ENCODE measurements around the gene PLXNA4. TPM values are rescaled to one million over a fixed set of nuclear protein-coding genes. Genes with fewer than 3 reads are reported as not detected.

PLXNA4 gene
- total RNA-seq, 1 experiment from 2014 or later, result 1.0 TPM

DNA sequence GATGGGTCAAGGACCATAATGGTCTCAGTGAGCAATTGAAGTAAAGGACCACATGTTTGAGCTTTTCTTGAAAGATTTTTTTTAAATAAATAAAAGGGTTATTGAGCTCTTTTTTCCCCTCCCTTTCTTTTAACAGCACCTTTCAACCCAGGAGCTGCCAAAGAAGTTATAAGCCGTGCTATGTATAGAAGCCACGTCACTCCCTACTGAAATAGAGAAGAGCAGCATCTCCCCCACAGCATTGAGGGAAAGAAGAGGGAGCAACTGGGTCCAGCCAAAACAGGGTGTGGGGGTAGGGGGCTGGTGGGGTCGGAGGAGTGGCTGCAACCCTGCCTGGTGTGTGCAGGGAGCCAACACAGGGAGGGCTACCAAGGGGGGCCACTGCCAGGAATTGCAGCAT is 227.2 kb downstream of the PLXNA4 start:
- ChIA-PET POLR2A (ENCODE audit: unreplicated experiment) (no interaction called here), CTCF (no interaction called here)
- Histone ChIP-seq H3K27ac (no peak overlapping the region), H3K36me3 (ENCODE audit: low read depth) (no peaks in the 10 kb centered on the region), H3K4me3 (no peak overlapping the region), H3K9me2 (ENCODE audit: insufficient read depth) (no peaks in the 10 kb centered on the region), H3K9me3 (ENCODE audit: insufficient read depth, low read depth) (no peaks in the 10 kb centered on the region), H3F3A (ENCODE audit: insufficient read depth, low read depth) (no peaks in the 10 kb centered on the region), H4K20me1 (ENCODE audit: insufficient read depth) (no peaks in the 10 kb centered on the region), H2AFZ (no peak overlapping the region), H3K4me2 (no peak overlapping the region), H3K79me2 (ENCODE audit: low read depth) (no peaks in the 10 kb centered on the region), H3K27me3 (ENCODE audit: insufficient read depth, low read depth) (peaks cover 93% of the 10 kb centered on the region), H3K4me1 (replicated peaks; ENCODE audit: insufficient read depth) (no peaks in the 10 kb centered on the region)
- no TSS peak for BruUV-seq (replicated peaks)
- TF ChIP-seq EZH2 (IDR thresholded peaks at IDR 0.05; ENCODE audit: low read depth), result no peak
- TF ChIP-seq, protein P1, sequence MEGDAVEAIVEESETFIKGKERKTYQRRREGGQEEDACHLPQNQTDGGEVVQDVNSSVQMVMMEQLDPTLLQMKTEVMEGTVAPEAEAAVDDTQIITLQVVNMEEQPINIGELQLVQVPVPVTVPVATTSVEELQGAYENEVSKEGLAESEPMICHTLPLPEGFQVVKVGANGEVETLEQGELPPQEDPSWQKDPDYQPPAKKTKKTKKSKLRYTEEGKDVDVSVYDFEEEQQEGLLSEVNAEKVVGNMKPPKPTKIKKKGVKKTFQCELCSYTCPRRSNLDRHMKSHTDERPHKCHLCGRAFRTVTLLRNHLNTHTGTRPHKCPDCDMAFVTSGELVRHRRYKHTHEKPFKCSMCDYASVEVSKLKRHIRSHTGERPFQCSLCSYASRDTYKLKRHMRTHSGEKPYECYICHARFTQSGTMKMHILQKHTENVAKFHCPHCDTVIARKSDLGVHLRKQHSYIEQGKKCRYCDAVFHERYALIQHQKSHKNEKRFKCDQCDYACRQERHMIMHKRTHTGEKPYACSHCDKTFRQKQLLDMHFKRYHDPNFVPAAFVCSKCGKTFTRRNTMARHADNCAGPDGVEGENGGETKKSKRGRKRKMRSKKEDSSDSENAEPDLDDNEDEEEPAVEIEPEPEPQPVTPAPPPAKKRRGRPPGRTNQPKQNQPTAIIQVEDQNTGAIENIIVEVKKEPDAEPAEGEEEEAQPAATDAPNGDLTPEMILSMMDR (conservative IDR thresholded peaks at IDR 0.05), result no peak
- intact Hi-C loops (cut with micrococcal nuclease; ENCODE audit: unreplicated experiment), result no loop called here
- DNase-seq, result no peak

DNA sequence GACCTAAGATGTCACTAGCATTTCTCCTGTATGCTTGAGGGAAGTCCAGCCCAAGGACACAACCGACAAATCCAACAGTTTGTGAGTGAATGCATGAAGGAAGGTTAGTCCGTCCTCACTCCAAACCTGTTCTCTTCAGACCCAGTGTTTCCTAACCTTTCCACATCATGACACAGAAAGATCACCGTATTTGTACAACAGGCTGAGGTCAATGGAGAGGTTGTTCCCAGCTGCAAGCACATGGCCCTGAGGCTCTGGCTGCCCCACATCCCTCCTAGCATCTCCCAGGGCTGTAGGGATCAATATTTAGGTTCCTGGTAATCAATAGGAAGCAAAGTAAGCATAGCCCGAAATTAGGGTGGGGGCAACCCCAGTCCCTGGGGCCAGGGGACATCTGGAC is 227.9 kb downstream of the PLXNA4 start:
- ChIA-PET CTCF (no interaction called here), POLR2A (ENCODE audit: unreplicated experiment) (no interaction called here)
- H3K27me3 ChIP-seq (ENCODE audit: insufficient read depth, low read depth), result peaks cover 88% of the 10 kb centered on the region
- H3K27ac ChIP-seq, result no peak overlapping the region
- DNase-seq, result no peak
- H3K9me3 ChIP-seq (ENCODE audit: insufficient read depth, low read depth), result no peaks in the 10 kb centered on the region
- H3K4me1 ChIP-seq (replicated peaks; ENCODE audit: insufficient read depth), result no peaks in the 10 kb centered on the region
- intact Hi-C loops (cut with micrococcal nuclease; ENCODE audit: unreplicated experiment), result no loop called here
- H3K36me3 ChIP-seq (ENCODE audit: low read depth), result no peaks in the 10 kb centered on the region
- no peaks in the 10 kb centered on the region for H4K20me1 ChIP-seq (ENCODE audit: insufficient read depth)
- no peak overlapping the region for H3K4me2 ChIP-seq
- H2AFZ ChIP-seq, result no peak overlapping the region
- no peaks in the 10 kb centered on the region for H3F3A ChIP-seq (ENCODE audit: insufficient read depth, low read depth)
- BruUV-seq (replicated peaks), result no TSS peak
- no peaks in the 10 kb centered on the region for H3K9me2 ChIP-seq (ENCODE audit: insufficient read depth)
- H3K79me2 ChIP-seq (ENCODE audit: low read depth), result no peaks in the 10 kb centered on the region
- TF ChIP-seq EZH2 (IDR thresholded peaks at IDR 0.05; ENCODE audit: low read depth), result no peak
- TF ChIP-seq, protein P1 (conservative IDR thresholded peaks at IDR 0.05), result no peak
- H3K4me3 ChIP-seq, result no peak overlapping the region

DNA sequence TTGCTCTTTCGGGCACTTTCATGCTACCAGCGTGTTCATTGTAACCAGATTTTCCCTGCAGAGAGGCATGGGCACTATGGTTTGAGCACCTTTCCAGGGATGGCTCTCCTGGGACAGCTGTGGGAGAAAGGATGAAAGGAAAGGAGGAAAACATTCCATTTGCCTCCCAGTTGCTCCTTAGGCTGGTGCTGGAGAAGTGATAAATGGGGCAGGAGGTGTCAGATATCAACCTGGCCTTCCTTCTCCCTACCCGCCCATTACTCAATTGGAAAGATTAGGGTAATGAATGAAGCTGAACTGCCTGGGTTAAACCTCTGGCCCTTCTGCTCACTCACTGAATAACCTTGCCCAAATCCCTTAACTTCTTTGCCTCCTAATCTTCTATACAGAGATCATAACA is 228.4 kb downstream of the PLXNA4 start:
- Histone ChIP-seq H3K79me2 (ENCODE audit: low read depth) (no peaks in the 10 kb centered on the region), H3K9me3 (ENCODE audit: insufficient read depth, low read depth) (no peaks in the 10 kb centered on the region), H3K27ac (no peak overlapping the region), H4K20me1 (ENCODE audit: insufficient read depth) (no peaks in the 10 kb centered on the region), H3K36me3 (ENCODE audit: low read depth) (no peaks in the 10 kb centered on the region), H3K9me2 (ENCODE audit: insufficient read depth) (no peaks in the 10 kb centered on the region), H3K4me3 (no peak overlapping the region), H3K27me3 (ENCODE audit: insufficient read depth, low read depth) (peaks cover 83% of the 10 kb centered on the region), H3K4me1 (replicated peaks; ENCODE audit: insufficient read depth) (no peaks in the 10 kb centered on the region), H2AFZ (no peak overlapping the region), H3K4me2 (no peak overlapping the region), H3F3A (ENCODE audit: insufficient read depth, low read depth) (no peaks in the 10 kb centered on the region)
- no peak for DNase-seq
- CTCF ChIA-PET, result no interaction called here
- TF ChIP-seq, protein P1 (conservative IDR thresholded peaks at IDR 0.05), result no peak
- no peak for TF ChIP-seq EZH2 (IDR thresholded peaks at IDR 0.05; ENCODE audit: low read depth)
- POLR2A ChIA-PET (ENCODE audit: unreplicated experiment), result no interaction called here
- intact Hi-C loops (cut with micrococcal nuclease; ENCODE audit: unreplicated experiment), result no loop called here
- BruUV-seq (replicated peaks), result no TSS peak

Data from PC-9 (cell line).